DND-41 (cell line): ENCODE measurements around the gene MAP7D1.

ENCODE experiments used
- ATAC-seq: fragments of 200-7000 bp; cut with Tn5 transposase; 3 replicates; pipeline ENCODE4 v1.9.1; 2021; ENCODE audit warnings: low read depth; ENCODE audit not compliant: insufficient read depth
- DNase-seq: peaks from one replicate; pipeline ENCODE4 v3.0.0-alpha.2; 2020
- H2AFZ ChIP-seq: 2 replicates; pipeline ENCODE4 v1.6.0; 2012; ENCODE audit warnings: low read depth, low read length
- H3K27ac ChIP-seq: 2 replicates; pipeline ENCODE4 v1.5.1; 2012; ENCODE audit warnings: low read length, inconsistent platforms
- H3K27me3 ChIP-seq: fragments of 200-600 bp; sonication (generic); 2 replicates; pipeline ENCODE4 v1.6.0; 2012; ENCODE audit warnings: low read length, mild to moderate bottlenecking, inconsistent platforms; ENCODE audit not compliant: insufficient read depth, poor library complexity
- H3K36me3 ChIP-seq: 2 replicates; pipeline ENCODE4 v1.5.1; 2012; ENCODE audit warnings: low read length, inconsistent platforms; ENCODE audit not compliant: insufficient read depth
- H3K4me1 ChIP-seq: 2 replicates; pipeline ENCODE4 v1.5.1; 2012; ENCODE audit warnings: mild to moderate bottlenecking, low read length; ENCODE audit not compliant: insufficient read depth
- H3K4me2 ChIP-seq: 2 replicates; pipeline ENCODE4 v1.6.0; 2012; ENCODE audit warnings: mild to moderate bottlenecking, moderate library complexity, low read length, inconsistent platforms; ENCODE audit not compliant: insufficient read depth
- H3K4me3 ChIP-seq, 2 experiments: fragments of 200-600 bp in 1 of 2; shearing (Covaris generic) in 1 of 2; 2 replicates each; pipeline ENCODE4 v1.5.1; 2012 to 2016; ENCODE audit warnings: inconsistent platforms in 2 of 2, low read length in 2 of 2, mild to moderate bottlenecking in 2 of 2, low read depth in 1 of 2, moderate library complexity in 1 of 2
- H3K79me2 ChIP-seq: 2 replicates; pipeline ENCODE4 v1.6.0; 2012; ENCODE audit warnings: low read length, inconsistent platforms; ENCODE audit not compliant: insufficient read depth
- H3K9ac ChIP-seq: 2 replicates; pipeline ENCODE4 v1.6.0; 2012; ENCODE audit warnings: low read depth, mild to moderate bottlenecking, inconsistent platforms, low read length, moderate library complexity
- H3K9me3 ChIP-seq: 2 replicates; pipeline ENCODE4 v1.5.1; 2012; ENCODE audit warnings: low read length, moderate library complexity, mild to moderate bottlenecking, inconsistent platforms; ENCODE audit not compliant: insufficient read depth, severe bottlenecking
- H4K20me1 ChIP-seq: 2 replicates; pipeline ENCODE4 v1.6.0; 2012; ENCODE audit warnings: low read length; ENCODE audit not compliant: insufficient read depth
- CTCF ChIP-seq: IDR thresholded peaks from 2 replicates; pipeline ENCODE4 v1.5.1; 2012; ENCODE audit warnings: borderline replicate concordance, low read length, moderate library complexity, mild to moderate bottlenecking; ENCODE audit not compliant: poor library complexity, severe bottlenecking; ENCODE audit errors: extremely low read depth
- EZH2 ChIP-seq: IDR thresholded peaks from 3 replicates; pipeline ENCODE4 v1.6.1; 2012; ENCODE audit warnings: borderline replicate concordance, low read depth, mild to moderate bottlenecking, moderate library complexity, low read length, inconsistent platforms; ENCODE audit not compliant: severe bottlenecking

MAP7D1 gene

GRCh38 chr1:36123356-36123755, 32.6 kb upstream of the MAP7D1 start:
- DNase-seq = no peak
- no peak overlapping the region for H2AFZ ChIP-seq
- H3K4me2 ChIP-seq = no peak overlapping the region
- H3K4me3 ChIP-seq = no peak overlapping the region
- TF ChIP-seq EZH2 (no peak), CTCF (no peak)
- ATAC-seq = no peak
- H3K9me3 ChIP-seq = no peaks in the 10 kb centered on the region
- no peak overlapping the region for H3K27ac ChIP-seq
- no peaks in the 10 kb centered on the region for H3K4me1 ChIP-seq
- H3K27me3 ChIP-seq = no peaks in the 10 kb centered on the region
- H3K79me2 ChIP-seq = no peaks in the 10 kb centered on the region
- no peaks in the 10 kb centered on the region for H4K20me1 ChIP-seq
- H3K36me3 ChIP-seq = no peaks in the 10 kb centered on the region
- H3K9ac ChIP-seq = no peak overlapping the region

DNA sequence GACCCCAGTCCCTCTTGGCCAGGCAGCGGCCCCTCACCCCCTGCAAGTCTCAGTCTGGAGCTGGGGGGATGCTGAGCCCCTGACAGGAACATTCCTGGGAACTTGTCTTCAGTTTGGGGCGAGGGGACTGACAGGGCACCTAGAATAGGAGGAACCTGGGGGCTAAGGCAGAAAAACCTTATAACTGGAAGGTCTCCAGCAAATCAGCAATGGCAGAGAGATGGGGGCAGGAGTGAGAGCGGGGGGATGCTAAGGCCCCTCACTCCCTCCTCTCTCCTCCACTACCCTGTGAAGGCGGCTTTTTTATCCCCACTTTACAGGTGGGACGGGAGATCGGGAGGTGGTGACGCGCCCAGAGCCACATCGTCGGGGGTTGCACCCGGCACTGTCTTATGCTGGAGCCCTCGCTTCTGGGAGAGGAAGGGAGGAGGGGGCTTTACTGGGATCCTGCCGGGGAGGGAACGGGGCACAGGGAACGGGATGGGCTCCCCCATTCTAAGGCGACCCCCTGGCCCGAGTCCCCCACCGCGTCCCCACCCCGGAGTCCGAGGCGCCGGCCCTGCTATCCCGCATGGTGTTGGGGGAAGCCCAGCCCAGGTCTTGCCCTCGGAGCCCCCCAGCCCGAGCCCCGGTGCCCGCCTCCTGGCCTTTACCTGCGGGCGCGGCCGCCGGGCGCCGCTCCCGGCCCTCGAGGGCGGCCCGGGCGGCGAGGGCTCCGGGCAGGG, 31.4 kb upstream of the MAP7D1 start:
- Histone ChIP-seq H3K9ac (no peak overlapping the region), H4K20me1 (no peaks in the 10 kb centered on the region), H3K9me3 (no peaks in the 10 kb centered on the region), H3K27me3 (no peaks in the 10 kb centered on the region), H2AFZ (no peak overlapping the region), H3K4me2 (no peak overlapping the region), H3K36me3 (no peaks in the 10 kb centered on the region), H3K79me2 (no peaks in the 10 kb centered on the region), H3K27ac (no peak overlapping the region), H3K4me1 (no peaks in the 10 kb centered on the region), H3K4me3 (no peak overlapping the region)
- TF ChIP-seq EZH2 (no peak), CTCF (no peak)
- ATAC-seq (no peak), DNase-seq (no peak)

GRCh38 chr1:36125129-36125991, 30.6 kb upstream of the MAP7D1 start, which contains the start of gene COL8A2:
Gene COL8A2 (minus strand): TSS chr1:36125222. CDS start chr1:36100242, 24,980 bp downstream.
- TF ChIP-seq CTCF (no peak), EZH2 (no peak)
- H3K9ac ChIP-seq = no peak within 1 kb of the TSS
- H3K79me2 ChIP-seq = no peaks in the 10 kb centered on the region
- no peak for DNase-seq
- no peaks in the 10 kb centered on the region for H4K20me1 ChIP-seq
- no peaks in the 10 kb centered on the region for H3K27me3 ChIP-seq
- H3K9me3 ChIP-seq = no peaks in the 10 kb centered on the region
- H2AFZ ChIP-seq = no peak within 1 kb of the TSS
- no peak for ATAC-seq
- no peak within 1 kb of the TSS for H3K27ac ChIP-seq
- H3K4me2 ChIP-seq = no peak within 1 kb of the TSS
- no peaks in the 10 kb centered on the region for H3K4me1 ChIP-seq
- no peaks in the 10 kb centered on the region for H3K36me3 ChIP-seq
- no peak within 1 kb of the TSS for H3K4me3 ChIP-seq
